Erythroblast (primary cell): ENCODE results near the gene SNCG.
"Not testable (repeated sequence)": the region's sequence is repeated elsewhere in the genome, so short reads cannot be mapped to it uniquely, and the experiment has no call there.

Experiments
- DNase-seq, 2 experiments: peaks; one replicate each; lab custom pipeline; 2025; lab: John Stamatoyannopoulos, UW
- GATA1 ChIP-seq: IDR thresholded peaks from 2 replicates; pipeline ENCODE4 v1.6.1; 2011; ENCODE audit warnings: low read depth, mild to moderate bottlenecking, control low read depth, low read length, moderate library complexity
- POLR2A ChIP-seq: IDR thresholded peaks from 2 replicates; pipeline ENCODE4 v1.6.1; 2011; ENCODE audit warnings: mild to moderate bottlenecking, low read length

The SNCG gene

GRCh38 chr10:86992456-86992855, 34.1 kb downstream of the SNCG start:
- no peak for DNase-seq
- TF ChIP-seq GATA1: no peak
- TF ChIP-seq POLR2A: no peak

DNA sequence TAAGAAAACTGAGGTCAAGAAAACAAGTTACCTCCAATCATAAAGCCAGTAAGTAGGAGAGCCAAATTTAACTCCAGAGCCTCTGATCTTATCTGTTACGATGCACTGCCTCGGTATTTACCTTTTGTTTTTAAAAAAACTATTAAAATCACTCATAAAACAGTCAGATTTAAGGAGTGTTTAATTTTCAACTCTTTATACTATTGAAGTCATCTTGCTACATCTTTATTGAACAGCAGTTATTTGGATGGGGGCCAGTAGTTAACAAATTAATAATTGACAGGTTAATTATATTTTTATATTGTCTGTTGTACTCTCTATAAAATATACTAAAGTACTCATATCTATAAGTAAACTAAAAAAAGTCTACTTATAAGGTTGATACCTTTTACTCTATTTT, 34.5 kb downstream of the SNCG start:
- no peak for TF ChIP-seq POLR2A
- no peak for DNase-seq

DNA sequence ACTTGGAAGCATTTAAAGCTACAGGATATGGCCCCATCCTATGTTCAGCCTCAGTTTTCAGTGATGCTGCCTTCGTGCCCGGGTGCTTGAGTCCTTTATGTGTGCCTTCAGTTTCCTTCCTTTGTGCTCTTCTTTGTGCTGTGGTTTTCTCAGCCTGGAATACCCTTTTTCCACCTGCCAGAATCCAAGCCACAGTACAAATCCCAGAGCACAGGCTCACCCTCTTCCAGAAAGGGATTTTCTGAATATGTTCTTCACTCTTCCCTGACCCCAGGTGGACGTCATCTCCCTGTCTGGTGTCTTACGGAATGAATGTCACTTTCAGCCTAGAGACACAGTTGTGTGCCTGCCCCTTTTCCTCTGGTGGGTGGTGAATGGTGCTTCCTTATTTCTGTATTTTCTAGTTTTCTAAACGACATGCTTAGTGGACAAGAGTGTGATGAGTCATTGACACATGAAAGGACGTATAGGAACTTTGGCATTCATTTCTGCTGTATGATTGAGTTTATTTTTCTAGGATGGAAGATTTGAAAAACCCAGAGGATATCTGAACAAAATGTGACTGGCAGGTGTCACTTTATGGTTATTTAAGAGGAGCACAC, 41.5 kb downstream of the SNCG start:
- not testable (repeated sequence) for DNase-seq

DNA sequence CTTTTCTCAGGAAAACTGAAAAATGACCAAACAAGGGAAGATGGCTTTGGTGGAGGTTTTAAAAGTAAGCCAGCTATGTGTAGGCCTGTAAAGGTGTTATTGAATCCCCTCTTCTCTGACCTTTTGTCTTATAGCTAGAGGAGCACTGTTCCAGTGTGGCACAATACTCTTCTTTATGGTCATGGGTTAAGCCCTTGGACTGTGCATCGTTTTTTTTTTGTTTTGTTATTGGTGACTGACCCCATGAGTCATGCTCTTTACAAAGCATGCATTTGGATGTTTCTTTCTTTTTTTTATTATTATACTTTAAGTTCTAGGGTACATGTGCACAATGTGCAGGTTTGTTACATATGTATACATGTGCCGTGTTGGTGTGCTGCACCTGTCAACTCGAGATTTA, 42.1 kb downstream of the SNCG start:
- no peak for DNase-seq
- TF ChIP-seq GATA1 (no peak), POLR2A (no peak)

DNA sequence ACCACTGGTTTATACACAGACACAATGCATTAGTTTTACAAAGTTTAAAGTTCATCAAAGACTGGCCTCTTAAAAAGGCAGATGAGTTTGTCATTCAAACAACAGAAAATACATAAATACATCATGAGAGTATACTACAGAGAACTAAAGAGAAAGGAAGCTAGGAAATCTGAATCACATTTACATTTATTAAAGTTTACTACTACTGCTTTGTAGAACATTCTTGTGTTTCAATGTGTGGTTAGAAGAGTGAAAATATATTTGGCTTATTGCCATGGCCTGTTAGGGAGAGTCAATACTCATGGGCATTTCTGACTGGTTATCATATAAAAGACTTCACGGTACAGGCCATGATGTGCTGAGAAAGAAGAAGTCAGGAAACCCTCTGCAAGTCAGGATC, 48.7 kb downstream of the SNCG start:
- DNase-seq: not testable (repeated sequence)

DNA sequence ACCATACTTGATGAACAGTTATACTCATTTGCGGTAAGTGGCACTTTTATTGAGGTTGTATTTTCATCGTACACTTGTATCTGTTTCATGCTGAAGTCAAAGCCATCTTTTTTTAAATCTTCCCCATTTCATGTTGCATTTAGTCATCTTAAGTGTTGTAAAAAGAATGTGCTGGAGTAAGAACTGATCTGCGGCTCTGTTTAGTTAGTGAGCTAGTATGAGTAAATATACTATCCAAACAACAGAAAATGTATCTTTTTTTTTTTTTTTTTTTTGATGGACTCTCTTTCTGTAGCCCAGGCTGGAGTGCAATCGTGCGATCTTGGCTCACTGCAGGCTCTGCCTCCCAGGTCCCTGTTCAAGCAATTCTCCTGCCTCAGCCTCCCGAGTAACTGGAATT, 49.3 kb downstream of the SNCG start:
- DNase-seq: not testable (repeated sequence)

GRCh38 chr10:87008303-87008702, 49.9 kb downstream of the SNCG start:
- DNase-seq: not testable (repeated sequence)

DNA sequence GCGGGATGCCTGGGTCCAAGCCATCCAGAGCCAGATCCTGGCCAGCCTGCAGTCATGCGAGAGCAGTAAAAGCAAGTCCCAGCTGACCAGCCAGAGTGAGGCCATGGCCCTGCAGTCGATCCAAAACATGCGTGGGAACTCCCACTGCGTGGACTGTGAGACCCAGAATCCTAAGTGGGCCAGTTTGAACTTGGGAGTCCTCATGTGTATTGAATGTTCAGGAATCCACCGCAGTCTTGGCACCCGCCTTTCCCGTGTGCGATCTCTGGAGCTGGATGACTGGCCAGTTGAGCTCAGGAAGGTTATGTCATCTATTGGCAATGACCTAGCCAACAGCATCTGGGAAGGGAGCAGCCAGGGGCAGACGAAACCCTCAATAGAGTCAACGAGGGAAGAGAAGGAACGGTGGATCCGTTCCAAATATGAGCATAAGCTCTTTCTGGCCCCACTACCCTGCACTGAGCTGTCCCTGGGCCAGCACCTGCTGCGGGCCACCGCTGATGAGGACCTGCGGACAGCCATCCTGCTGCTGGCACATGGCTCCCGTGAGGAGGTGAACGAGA, 50.8 kb downstream of the SNCG start:
- DNase-seq: not testable (repeated sequence)
